Natural killer cell treated with Interleukin-12 subunit alpha and Interleukin-12 subunit beta and Interleukin-15 and Interleukin-18, amount 100 ng/mL, for 72 hours (primary cell): Measurements from ENCODE around the gene ATXN7L3. TPM values are rescaled to one million over a fixed set of nuclear protein-coding genes. Genes with fewer than 3 reads are reported as not detected.

Experiments used
- ATAC-seq, 2 donors: fragments of 150-1000 bp; cut with Tn5 transposase in 1 of 2; sonication (Bioruptor Pico), chemical (Tn5 transposase) in 1 of 2; 2 replicates each; pipeline ENCODE4 v1.10.0; 2021
- DNase-seq: peaks from one replicate; pipeline ENCODE4 v3.0.0; 2022; ENCODE audit warnings: low spot score
- H3K27ac Mint-ChIP-seq, 2 donors: 1 replicate in 1 of 2; 2 replicates in 1 of 2; pipeline ENCODE4 v1.8.0; 2022; ENCODE audit warnings: mixed read lengths in 2 of 2, mild to moderate bottlenecking in 1 of 2, moderate library complexity in 1 of 2
- H3K27me3 Mint-ChIP-seq, 2 donors: 1 replicate in 1 of 2; 2 replicates in 1 of 2; pipeline ENCODE4 v1.8.0; 2022; ENCODE audit warnings: mixed read lengths in 2 of 2
- H3K36me3 Mint-ChIP-seq: one replicate; pipeline ENCODE4 v1.8.0; 2022; ENCODE audit warnings: mixed read lengths
- H3K4me1 Mint-ChIP-seq, 2 donors: 1 replicate in 1 of 2; 2 replicates in 1 of 2; pipeline ENCODE4 v1.8.0; 2022; ENCODE audit warnings: low read depth in 2 of 2, mixed read lengths in 2 of 2, mild to moderate bottlenecking in 1 of 2
- H3K4me3 Mint-ChIP-seq: one replicate; pipeline ENCODE4 v1.8.0; 2022; ENCODE audit warnings: mixed read lengths
- H3K9me3 Mint-ChIP-seq: 2 replicates; pipeline ENCODE4 v1.8.0; 2022; ENCODE audit warnings: mixed read lengths
- total RNA-seq, 2 donors: library from RNA; stranded (reverse); gene quantifications; one replicate each; pipeline ENCODE4 v1.2.3, GENCODE V29; 2022

ATXN7L3 gene
- total RNA-seq, 2 donors from 2014 or later = 117 to 139 TPM

GRCh38 chr17:44212507-44213402 is 13.1 kb upstream of the ATXN7L3 start:
- peaks cover 47 to 52% of the 10 kb centered on the region in 2 donors for H3K4me1 Mint-ChIP-seq
- no peak for DNase-seq
- no peak overlapping the region for H3K4me3 Mint-ChIP-seq
- ATAC-seq = no peak
- H3K27ac Mint-ChIP-seq = peak overlapping the region in 1 of 2 donors; percentile 11
- H3K27me3 Mint-ChIP-seq = no peaks in the 10 kb centered on the region
- peaks cover 23% of the 10 kb centered on the region for H3K36me3 Mint-ChIP-seq
- no peaks in the 10 kb centered on the region for H3K9me3 Mint-ChIP-seq

- H3K27me3 Mint-ChIP-seq = no peaks in the 10 kb centered on the region
- H3K4me3 Mint-ChIP-seq = peak overlapping the region; percentile 36
- ATAC-seq (no peak), DNase-seq (no peak)
- H3K36me3 Mint-ChIP-seq = peaks cover 23% of the 10 kb centered on the region
- no peaks in the 10 kb centered on the region for H3K9me3 Mint-ChIP-seq
- H3K4me1 Mint-ChIP-seq = peaks cover 36 to 46% of the 10 kb centered on the region in 2 donors
- peak overlapping the region; percentile 26 to 47 for H3K27ac Mint-ChIP-seq
These were observed 11.9 kb upstream of the ATXN7L3 start for GRCh38 chr17:44211281-44212265.

GRCh38 chr17:44210342-44211192 is 10.9 kb upstream of the ATXN7L3 start:
- Mint-ChIP-seq H3K36me3 (peaks cover 23% of the 10 kb centered on the region), H3K4me3 (peak overlapping the region; percentile 87), H3K4me1 (peaks cover 33 to 43% of the 10 kb centered on the region in 2 donors), H3K9me3 (no peaks in the 10 kb centered on the region), H3K27me3 (no peaks in the 10 kb centered on the region), H3K27ac (peak overlapping the region; percentile 83 to 88)
- peak; percentile 94 for DNase-seq
- peak; percentile 97 for ATAC-seq

GRCh38 chr17:44209786-44210341 is 10.2 kb upstream of the ATXN7L3 start:
- Mint-ChIP-seq H3K4me1 (peaks cover 30 to 39% of the 10 kb centered on the region in 2 donors), H3K9me3 (no peaks in the 10 kb centered on the region), H3K27ac (peak overlapping the region; percentile 83 to 88), H3K4me3 (peak overlapping the region; percentile 87), H3K27me3 (no peaks in the 10 kb centered on the region), H3K36me3 (peaks cover 18% of the 10 kb centered on the region)
- DNase-seq = no peak
- ATAC-seq = peak; percentile 72 to 75

- DNase-seq (no peak), ATAC-seq (no peak)
- H3K36me3 Mint-ChIP-seq = peaks cover 14% of the 10 kb centered on the region
- no peak overlapping the region for H3K4me3 Mint-ChIP-seq
- no peak overlapping the region for H3K27ac Mint-ChIP-seq
- no peaks in the 10 kb centered on the region for H3K9me3 Mint-ChIP-seq
- H3K27me3 Mint-ChIP-seq = no peaks in the 10 kb centered on the region
- H3K4me1 Mint-ChIP-seq = peaks cover 34 to 49% of the 10 kb centered on the region in 2 donors
These were observed 8.1 kb upstream of the ATXN7L3 start for GRCh38 chr17:44207743-44208142.

GRCh38 chr17:44207319-44207718 is 7.6 kb upstream of the ATXN7L3 start:
- no peaks in the 10 kb centered on the region for H3K9me3 Mint-ChIP-seq
- no peak for ATAC-seq
- no peak for DNase-seq
- no peak overlapping the region for H3K4me3 Mint-ChIP-seq
- H3K4me1 Mint-ChIP-seq = peaks cover 38 to 51% of the 10 kb centered on the region in 2 donors
- no peaks in the 10 kb centered on the region for H3K27me3 Mint-ChIP-seq
- H3K36me3 Mint-ChIP-seq = peaks cover 14% of the 10 kb centered on the region
- H3K27ac Mint-ChIP-seq = no peak overlapping the region

GRCh38 chr17:44206825-44207155 is 7.1 kb upstream of the ATXN7L3 start:
- Mint-ChIP-seq H3K27me3 (no peaks in the 10 kb centered on the region), H3K4me1 (peaks cover 38 to 51% of the 10 kb centered on the region in 2 donors), H3K4me3 (no peak overlapping the region), H3K27ac (no peak overlapping the region), H3K36me3 (peaks cover 14% of the 10 kb centered on the region), H3K9me3 (no peaks in the 10 kb centered on the region)
- DNase-seq (no peak), ATAC-seq (no peak)

GRCh38 chr17:44205962-44206824 is 6.5 kb upstream of the ATXN7L3 start:
- Mint-ChIP-seq H3K27me3 (no peaks in the 10 kb centered on the region), H3K9me3 (no peaks in the 10 kb centered on the region), H3K27ac (no peak overlapping the region), H3K4me1 (peaks cover 39 to 47% of the 10 kb centered on the region in 2 donors), H3K36me3 (peaks cover 14% of the 10 kb centered on the region), H3K4me3 (no peak overlapping the region)
- ATAC-seq (no peak), DNase-seq (no peak)

- Mint-ChIP-seq H3K9me3 (no peaks in the 10 kb centered on the region), H3K36me3 (peaks cover 7% of the 10 kb centered on the region), H3K4me1 (peaks cover 38 to 44% of the 10 kb centered on the region in 2 donors), H3K4me3 (no peak overlapping the region), H3K27ac (no peak overlapping the region), H3K27me3 (no peaks in the 10 kb centered on the region)
- no peak for DNase-seq
- ATAC-seq = no peak
These were observed 4.8 kb upstream of the ATXN7L3 start for GRCh38 chr17:44204441-44204882.

- H3K27me3 Mint-ChIP-seq = no peaks in the 10 kb centered on the region
These were observed 4.2 kb upstream of the ATXN7L3 start for GRCh38 chr17:44203731-44204440.

GRCh38 chr17:44202756-44203155 is 3.1 kb upstream of the ATXN7L3 start:
- Mint-ChIP-seq H3K27ac (peak overlapping the region; percentile 90 to 96), H3K4me1 (peaks cover 36 to 41% of the 10 kb centered on the region in 2 donors), H3K9me3 (no peaks in the 10 kb centered on the region), H3K27me3 (no peaks in the 10 kb centered on the region), H3K36me3 (no peaks in the 10 kb centered on the region), H3K4me3 (peak overlapping the region; percentile 51)
- no peak for DNase-seq
- ATAC-seq = no peak

More at GRCh38 chr17:44203731-44204440, 4.2 kb upstream of the ATXN7L3 start:
- Mint-ChIP-seq H3K4me3 (no peak overlapping the region), H3K4me1 (peaks cover 37 to 41% of the 10 kb centered on the region in 2 donors), H3K27ac (peak overlapping the region; percentile 90 to 96), H3K9me3 (no peaks in the 10 kb centered on the region), H3K36me3 (peaks cover 7% of the 10 kb centered on the region)
- DNase-seq (no peak), ATAC-seq (no peak)
